Measurements from ENCODE around the gene SMC2.
A peak's percentile ranks its signal among the peaks of the same experiment; 100 is the strongest.

SMC2 gene

DNA sequence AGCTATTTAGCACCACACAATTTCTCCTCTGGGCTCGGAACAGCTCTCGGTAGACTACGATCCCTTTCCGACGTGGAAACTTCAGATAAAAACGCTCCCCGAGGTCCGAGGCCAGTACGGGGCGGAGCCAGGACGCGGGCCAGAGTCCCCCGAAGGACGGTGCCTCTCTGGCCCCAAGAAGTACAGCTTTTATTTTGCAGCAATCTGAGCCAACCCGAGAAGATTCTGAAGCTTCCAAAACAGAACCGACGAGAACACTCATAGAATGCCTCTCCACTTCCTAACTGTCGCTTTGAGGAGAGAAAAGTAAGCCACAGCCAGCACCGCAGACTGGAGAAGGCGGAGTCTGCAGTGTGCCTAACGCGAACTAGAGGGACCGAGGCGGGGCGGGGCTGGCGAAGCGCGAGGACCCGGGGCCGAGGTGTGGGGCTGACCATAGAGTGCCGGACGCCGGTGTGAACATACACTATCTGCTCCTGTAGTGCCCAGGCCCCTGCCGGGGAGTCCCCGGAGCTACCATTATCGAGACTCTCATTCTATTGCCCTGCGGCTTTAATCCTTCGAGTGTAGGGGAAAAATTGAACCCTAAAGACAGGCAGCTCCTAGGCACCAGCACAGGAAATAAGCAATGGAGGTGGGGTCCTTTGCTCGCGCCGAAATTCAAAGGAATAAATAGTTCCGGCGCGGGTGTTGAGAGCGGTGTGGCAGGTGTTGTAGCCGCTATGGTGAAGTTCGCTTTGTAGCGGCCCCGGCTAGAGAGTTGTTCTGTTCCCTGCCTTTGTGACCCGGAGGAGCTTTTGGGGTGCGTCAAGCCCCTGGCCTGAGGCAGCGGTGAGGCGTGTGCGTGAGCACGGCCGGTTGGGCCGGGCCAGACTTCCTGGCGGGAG lies at the start of gene SMC2:
Gene SMC2 (plus strand): TSS at position 663 of the 887 bp plus-strand sequence. CDS start 1,076 bp downstream, outside the sequence.
- DNase-seq: peak; percentile 87

DNA sequence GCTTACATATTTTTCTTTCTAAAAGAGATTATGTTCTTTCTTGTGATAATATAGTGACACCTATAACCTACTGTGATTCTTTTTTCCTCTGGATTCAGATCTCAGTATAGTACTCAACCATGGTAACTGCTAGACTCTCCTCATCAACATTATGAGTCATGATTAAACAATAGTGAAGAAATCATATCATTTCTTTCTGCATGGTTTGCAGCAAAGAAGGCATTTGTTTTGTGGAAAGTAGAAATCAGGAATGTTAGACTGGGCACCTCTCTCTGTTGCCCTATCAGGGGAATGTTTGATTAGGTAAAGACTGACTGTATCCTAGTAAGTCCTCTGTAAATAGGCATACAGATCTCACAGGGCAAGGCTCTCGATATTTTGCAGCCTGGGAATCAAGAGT lies 25.6 kb upstream of the SMC2 start:
- no peak for DNase-seq

DNA sequence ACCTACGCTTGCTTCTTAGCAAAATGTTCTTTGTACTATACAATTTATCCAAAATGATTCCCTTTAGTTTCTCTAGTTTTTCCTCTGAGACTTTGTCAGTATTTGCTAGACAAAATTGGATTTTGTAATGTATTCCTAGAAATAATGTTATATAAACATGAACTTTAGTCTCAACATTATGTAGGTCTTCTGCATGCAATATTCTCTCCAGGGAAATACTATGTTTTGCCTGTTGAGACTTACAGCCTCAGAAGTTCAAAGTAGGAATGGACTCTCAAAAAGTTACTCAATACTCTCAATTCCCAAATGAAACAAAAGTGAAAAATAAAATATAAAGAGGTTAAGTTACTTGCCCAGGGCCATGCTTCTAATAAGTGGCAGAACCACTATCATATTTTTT lies 24.8 kb upstream of the SMC2 start:
- no peak for DNase-seq

DNA sequence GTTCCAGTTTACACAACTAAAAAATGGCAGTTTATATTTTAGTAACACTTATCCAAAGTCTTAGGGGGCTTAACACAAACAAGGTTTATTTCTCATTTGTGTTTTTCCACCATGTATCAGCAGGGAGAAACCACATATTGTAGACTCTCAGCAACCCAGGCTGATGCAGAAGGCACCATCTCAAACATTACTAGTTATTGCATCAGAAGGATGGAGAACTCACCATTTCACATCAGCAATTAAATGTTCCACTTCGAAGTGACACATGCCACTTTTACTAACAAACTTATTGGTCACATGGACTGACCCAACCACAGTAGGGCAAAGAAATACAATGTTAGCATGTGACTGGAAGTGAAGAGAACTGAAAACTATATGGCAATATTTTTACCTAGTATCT lies 22.5 kb upstream of the SMC2 start:
- DNase-seq: no peak

DNA sequence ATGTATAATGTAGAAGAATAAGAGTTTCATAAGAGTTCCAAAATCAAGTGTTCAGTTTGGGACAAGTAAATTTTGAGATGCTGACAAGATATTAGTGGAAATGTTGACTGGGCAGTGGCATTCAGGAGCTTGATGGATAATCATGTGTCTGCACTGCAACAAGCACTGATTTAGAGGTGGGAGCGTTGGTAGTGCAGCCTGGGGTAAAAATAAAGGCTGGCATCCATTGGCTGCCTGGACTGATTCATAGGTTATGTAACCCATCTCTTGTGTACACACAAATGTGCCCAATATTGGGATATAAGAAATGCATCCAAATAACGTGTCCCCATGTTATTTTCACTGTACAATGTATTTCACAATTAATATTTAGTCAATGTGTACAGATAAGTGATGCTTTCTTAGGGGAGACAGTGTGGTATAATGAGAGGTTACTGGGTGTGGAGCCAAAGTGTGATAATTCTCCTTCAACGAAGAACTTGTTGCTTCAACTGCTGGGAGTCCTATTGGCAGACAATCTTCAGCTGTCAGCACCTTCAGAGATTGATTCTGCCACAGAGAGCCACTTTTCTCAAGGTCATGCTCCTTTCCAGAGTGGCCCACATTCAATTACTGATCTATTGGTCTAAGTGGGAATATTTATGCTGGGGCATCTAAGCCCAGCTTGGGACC lies 20.9 kb upstream of the SMC2 start:
- no peak for DNase-seq

DNA sequence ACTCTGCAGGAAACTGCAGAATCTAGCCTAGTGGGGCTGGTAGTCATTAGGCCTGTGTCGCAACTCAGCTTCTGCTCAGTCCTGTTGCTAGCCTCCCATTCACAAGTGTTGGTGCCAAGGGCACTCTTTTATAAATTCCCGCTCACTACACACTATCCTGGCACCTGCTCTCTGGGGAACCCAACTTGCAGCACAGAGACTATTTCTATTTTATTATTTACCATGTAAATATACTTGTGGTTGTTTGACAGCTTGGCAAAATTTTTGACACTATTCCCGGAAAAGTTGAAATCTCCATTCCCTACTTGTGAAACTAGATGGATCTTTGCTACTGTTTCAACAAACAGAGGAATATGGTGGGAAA lies 20.4 kb upstream of the SMC2 start:
- DNase-seq: peak; percentile 36

DNA sequence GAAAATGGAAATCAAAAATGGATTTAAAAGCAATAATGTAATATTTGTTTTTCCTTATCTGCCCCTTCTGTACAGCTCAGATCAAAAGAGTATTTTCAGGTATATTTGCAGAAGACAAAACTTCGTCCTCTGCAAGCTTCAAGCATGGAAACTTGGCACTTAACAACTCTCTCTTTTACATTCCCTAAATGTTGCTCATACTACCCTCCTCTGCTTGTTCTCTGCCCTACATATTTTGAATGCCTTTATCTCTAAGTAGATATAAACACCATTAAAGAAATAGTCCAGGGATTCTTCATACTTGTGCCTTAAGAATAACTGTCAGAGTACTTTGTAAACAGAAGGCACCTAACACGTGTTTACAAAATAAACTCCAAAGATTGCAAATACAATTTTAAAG lies 19.2 kb upstream of the SMC2 start:
- DNase-seq: no peak

DNA sequence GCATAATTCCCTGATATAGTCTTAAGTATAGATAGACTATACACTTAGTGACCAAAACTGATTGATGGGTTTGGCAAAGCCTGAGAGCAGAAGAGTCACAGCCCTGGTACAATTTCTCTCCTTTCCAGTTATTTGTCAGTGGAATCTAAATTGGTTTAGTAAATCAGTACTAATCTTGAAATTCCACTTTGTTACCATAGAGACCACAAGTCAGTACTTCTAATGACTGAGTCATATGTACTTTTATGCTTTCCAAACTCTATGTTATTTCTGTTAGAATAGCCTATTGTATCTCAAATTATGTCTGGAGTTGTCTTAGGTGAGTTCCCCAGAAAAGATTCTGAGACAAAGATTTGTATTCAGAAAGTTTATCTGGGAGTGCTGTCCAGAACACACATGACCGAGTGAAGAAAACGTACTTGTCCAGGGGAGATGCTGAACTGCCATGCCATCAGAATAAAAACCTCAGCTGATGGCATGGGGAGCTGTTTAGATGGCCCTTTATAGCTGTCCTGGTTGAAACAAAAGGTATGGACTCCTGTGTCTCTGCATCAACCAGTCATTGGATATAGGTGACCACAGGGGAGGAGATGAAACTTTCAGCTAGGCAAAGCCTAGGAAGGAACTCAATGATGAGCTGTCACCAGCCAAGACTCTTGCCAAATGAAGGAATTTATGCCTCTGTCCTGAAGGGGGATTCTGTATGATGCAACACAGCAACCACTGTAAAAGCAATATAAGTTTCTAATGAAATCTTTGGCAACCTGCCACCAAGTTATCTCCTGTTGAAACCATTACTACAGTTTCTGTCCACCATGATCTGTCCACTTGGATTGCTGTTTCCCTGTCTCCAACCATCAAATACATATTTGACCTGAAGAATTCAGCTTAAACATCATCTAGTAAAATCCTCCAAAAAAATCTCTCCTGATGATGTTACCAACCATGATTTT lies 18.0 kb upstream of the SMC2 start:
- no peak for DNase-seq

DNA sequence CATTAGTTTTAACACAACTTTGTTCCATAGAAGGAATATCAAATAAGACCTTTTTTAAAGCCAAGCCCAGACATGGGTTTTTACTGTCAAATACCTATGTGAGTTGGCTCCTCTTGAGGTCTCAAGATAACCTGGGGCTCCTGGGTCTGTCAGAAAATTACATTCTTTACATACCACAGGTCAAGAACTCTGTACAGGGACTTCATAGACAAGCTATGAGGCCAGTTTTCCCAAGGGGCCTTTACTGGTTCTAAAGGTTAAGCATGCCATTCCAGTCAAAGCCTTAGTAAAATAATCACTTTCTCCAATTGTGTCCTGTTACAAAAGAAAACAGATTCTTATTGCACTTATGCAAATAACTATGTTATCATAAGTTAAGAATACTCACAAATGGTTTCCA lies 15.5 kb upstream of the SMC2 start:
- DNase-seq: no peak

DNA sequence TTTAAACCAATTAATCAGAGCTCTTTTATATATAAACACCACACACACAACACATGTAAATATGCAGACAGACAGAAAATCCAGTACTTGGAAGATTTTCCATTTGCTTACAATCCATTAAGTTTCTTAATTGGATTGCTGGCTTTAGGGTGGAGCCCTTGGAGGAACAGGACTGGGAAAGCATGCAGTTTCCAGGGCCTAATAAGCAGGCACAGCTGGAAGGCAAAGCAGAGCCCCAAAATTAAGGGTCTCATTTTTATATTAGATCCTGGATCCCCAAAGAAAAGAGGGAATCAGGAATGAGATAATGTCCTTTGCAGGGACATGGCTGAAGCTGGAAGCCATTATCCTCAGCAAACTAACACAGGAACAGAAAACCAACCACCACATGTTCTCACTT lies 13.1 kb upstream of the SMC2 start:
- no peak for DNase-seq

DNA sequence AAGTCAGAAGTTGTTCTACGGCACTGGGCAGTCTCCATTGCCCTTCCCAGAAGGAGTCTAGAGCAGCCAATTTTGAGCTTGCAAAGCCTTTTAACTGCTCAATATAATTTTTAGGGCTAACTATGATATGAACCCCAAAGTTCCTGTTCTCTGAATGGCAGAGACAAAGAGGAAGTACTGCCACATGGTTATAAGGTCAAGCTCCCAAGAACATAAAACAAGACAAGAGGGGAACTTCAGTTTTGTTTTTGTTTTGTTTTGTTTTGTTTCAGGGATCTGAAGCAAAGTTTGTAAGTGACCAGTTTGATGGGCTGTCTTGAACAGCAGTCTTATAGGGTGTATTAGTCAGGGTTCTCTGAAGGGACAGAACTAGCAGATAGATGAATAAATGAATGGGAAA lies 11.9 kb upstream of the SMC2 start:
- no peak for DNase-seq

DNA sequence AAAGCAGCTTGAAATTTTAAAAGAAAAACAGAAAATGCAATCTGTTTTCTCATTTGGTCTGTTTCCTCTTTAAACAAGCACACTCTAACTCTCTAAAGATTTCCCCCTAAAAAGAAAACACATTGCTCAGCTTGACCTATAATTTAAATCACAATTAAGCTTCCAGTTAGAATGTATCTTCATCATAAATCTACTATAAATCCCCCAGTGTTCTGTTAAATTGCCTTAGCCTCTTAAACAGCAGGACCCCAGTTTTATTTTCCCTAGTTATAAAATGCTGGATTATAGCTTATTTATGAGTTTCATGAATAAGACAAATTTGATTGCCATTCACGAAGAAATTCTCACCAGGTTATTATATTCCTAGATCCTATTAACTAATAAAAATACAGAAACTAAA lies 8.6 kb upstream of the SMC2 start:
- no peak for DNase-seq

DNA sequence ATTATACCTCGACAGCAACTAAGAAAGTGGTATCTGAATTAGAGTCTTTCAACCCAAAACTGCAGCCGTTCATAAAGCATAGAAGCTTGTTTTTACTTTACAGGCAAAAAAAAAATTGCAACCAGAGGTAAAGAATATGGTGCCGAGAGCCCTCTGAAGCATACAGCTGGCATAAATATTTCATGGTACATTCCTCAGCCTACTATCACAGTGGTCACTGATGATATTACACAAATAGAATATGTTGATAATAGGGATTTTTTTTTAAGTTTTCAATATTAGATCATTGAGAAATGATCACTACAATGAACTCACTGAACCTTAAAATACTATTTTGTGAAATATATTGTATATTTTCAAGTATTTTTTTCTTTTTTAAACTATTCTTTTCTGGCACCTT lies 6.2 kb upstream of the SMC2 start:
- no peak for DNase-seq

DNA sequence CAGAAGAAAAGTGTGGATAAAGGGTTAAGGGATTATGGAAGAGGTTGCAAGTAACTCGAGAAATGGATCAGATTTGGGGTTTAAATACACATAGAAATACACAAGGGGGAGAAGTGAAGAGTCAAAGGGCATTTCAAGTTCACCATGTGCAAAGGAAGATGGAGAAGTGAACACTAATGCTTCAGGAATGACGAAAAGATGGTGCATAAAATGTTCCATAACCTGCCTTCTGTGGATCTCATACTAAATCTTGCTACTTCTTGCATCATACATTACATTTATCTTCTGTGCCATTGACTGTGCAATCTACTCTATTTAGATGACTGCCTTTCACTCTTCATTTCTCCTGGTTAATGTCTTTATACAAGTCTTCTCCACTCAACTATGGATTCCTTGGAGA lies 5.7 kb upstream of the SMC2 start:
- DNase-seq: no peak

DNA sequence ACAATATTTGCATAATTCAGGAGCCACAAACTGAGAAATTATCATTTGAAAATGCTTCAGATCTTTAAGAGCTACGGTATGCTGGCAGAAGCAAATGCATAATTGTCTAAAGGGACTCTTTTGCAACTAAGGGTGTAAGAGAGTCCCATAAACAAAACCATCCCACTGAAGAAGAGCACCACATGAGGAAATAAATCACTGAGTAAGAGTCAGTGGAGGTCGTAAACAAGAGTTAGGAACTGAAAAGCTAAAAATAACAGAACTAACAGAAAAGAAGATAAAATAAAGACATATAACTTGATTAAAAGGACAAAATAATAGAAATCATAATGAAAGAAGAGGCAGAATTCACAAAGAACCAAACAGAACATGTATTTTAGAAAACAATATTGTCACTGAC lies 3.5 kb upstream of the SMC2 start:
- DNase-seq: peak; percentile 14

DNA sequence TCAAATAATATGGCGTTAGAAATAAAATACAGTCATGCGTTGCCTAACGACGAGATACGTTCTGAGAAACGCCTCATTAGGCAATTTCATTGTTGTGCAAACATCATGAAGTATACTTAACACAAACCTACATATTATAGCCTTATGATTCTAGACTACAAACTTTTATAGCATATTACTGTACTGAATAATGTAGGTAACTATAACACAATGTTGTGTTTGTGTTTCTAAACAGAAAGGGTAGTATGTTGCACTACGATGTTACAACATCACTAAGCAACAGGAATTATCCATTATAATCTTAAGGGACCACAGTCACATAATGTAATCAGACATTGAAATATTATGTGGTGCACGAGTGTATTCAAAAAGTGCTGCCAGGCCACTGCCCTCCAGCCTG lies 3.0 kb upstream of the SMC2 start:
- DNase-seq: peak; percentile 91

DNA sequence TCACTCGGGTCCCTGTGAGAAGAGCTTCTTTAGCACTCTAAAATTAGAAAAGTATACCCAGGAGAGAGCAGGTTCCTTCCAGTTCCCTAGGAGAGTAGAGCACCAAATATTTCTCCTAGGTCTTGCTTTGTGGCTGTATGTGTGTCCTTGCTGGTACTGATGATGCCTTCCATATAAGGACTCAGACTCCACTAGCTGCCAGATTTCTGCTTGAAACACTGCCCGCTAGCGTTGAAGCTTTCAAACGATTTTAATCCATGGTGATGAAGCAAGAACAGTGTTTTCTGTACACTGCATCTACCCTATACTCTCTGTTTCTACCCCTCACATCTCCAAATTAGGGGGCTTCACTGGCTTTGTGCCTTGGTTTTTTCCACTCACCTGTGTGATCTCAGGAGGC lies 2.4 kb upstream of the SMC2 start:
- DNase-seq: peak; percentile 89

DNA sequence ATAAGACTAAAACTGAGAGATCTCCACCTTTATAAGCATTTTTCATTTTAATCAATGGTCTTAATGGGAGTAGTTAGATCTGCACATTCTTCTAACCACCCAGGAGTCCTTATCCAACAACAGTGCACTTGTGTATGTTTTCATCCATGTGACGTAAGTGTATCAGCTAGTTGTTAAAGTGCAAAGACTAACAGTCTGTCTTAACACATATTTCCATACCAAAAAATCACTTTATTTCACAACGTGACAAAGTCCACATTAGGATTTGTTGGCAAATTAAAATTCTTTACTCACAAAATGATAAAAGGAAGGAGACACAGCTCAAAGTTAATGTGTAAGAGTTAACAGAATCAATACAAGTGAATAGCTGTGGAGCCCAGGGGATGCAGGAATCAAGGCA lies 1.9 kb upstream of the SMC2 start:
- DNase-seq: no peak

DNA sequence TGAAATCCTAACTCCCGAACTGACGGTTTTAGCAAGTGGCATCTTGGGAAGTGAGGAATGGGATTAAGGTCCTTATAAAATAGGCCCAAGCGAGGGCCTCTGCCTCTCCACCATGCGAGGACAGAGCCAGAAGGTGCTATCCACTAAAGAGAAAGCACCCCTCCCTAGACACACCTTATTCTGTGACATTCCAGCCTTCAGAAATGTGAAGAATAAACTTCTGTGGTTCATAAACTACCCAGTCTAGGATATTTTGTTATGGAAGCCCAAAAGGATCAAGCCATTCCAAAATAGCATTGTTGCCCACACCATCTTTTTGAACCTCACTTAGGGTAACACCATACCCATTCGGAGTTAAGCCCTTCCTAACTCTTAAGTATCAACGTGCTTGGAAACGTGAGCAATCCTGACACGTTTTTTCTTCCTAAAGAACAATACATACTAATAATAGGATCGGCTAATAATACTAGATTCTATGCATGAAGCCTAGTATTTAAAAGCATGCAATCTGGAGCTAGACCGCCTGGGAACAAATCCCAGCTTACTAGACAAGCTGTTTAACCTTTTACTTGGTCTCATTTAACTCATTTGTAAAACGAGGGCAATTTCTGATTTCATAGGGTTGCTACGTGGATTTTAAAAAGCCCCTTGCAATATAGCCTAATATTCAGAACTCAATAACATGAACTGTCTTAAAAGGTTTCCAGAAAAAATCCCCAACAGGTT lies 1.1 kb upstream of the SMC2 start:
- DNase-seq: no peak

DNA sequence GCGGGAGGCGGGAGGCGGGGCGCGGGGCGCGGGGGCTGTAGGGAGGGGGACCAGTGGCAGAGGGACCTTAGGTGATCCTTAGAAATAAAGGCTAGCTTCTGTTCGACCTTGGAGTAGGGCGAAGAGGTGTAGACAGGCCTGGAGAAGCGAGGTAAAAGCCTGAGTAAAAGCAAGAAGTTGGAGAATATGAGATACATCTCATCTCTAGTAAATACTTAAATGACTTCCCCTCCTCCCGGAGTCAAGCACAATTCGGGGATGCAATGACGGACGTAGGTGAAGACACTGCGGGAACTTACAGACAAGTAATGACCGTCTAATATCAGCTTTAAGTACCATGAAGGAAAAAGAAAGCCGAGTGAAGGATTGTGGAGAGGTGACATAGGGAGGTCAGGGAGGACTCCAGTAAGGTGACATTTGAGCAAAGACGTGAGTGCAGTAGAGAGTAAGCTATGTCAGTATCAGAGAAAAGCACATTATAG lies 466 bp downstream of the SMC2 start:
- DNase-seq: peak; percentile 37

DNA sequence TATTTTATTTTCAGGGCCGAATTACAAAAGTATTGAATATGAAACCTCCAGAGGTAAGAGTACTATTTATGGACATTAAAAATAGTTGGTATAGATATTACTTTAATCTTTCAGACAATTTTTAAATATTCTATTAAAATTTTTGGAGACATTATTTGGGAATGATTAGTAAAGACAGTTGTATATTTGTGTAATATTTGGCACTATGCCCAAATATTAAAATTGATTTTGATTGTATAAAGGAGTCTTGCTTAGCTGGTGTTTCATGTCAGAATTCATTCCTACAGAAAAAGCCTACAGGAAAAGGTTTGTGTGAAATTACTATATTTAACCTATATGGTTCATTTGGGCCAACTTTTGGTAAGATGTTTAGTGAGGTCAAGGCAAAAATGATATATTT lies 5.5 kb downstream of the SMC2 start:
- DNase-seq: no peak

DNA sequence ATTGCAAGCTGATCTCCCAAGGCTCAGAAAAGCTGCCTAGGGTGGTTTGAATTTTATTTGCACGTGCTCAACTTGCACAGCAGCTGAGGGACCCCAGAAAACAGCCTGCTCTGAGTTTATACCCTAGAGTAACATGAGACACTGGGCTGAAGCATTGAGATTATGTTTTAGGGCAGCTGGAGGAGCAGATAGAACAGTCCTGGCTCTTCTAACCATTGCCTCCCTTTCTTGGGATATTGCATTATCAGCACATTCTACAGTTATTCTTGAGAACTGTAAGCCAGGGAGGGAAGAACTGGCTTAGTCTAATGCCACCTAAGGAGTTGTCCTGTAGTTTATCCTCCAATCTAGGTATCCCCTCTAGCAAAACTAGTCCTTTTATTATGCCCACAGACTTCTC lies 10.3 kb downstream of the SMC2 start:
- DNase-seq: no peak

DNA sequence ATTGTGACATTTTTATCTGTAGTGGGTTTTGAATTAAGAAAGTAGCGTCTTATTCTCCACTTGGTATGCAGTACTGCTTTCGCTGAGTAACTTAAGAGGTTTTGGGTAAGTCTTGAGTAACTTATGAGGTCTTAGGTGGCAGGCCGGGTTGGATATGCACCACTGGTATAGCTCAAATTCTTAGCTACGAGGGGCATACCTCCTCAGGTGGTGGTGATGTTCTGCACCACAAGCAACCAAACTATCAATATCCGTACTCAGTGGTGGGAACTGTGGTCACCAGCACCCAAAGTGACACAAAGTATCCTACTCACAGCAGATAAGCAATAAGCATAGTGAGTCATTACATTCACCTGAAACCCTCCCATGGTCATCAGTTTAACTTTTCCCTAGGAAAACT lies 13.7 kb downstream of the SMC2 start:
- DNase-seq: no peak

All from DMS153 (cell line).